HG03457 (cell line): ENCODE results near the gene SLN.

Experiments used
- ATAC-seq: cut with Tn5 transposase; IDR thresholded peaks from one replicate; pipeline ENCODE4 v1.9.1; 2021; ENCODE audit warnings: moderate number of reproducible peaks; ENCODE audit not compliant: unreplicated experiment

The SLN gene

DNA sequence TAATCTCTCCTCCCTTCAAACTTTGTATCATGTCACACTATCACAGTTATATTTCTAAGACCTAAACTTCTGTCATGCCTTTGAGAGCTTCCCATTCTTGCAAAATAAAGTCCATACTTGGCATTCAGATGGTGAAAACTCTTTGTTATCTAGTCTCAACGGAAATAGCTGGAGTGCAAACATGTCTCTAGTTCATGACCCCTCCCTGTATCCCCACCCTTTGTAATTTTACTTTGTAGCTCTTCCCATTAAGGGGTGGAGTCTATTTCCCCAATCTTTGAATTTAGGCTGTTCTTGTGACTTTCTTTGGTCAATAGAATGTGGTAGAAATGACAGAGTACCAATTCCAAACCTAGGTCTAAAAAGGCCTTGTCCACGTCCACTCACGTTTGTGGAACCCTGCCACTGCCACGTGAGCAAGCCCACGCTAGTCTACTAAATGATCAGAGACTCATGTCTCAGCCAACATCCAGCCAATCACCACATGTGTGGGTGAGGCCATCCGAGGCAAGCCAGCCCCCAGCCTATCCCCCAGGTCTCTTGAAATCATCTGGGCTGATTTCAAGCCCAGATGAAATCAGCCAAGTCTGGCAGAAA is 23.4 kb downstream of the SLN start:
- ATAC-seq = no peak

DNA sequence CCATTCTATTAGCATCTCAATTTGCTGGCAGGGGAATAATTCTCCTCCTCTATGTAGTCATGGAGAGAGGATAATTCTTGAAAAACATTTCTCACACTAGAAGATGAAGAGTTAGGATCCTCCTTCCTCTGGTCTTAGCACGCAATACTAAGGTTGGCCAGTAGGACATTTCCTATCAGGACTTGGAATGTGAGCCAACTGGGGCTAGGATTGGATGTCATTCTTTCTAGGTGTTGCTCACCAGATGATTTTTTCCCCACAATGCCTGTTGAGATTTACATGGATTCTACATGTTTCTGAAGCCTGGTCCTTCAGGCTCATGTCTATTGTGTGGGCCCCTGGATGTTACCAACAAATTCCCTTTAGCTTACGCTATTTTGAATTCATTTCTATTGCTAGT is 28.0 kb downstream of the SLN start:
- ATAC-seq = no peak

DNA sequence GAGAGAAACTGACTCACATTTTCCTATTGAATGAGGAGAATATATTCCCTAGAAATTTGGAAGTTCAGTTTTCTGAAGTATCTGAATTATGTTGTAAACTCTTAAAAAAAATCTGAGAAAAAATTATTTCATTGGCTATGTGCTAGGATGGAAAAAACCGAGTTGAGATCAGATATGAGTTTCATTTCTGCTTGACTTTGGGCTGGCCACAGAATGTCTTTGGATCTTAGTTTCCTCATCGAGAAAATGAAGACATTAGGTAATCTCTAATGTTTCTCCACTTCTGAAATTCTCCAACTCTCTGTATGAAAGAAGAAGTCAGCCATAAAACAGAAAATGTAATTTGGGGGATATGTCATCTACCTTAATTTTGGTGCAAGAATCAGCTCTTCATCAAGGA is 28.8 kb downstream of the SLN start:
- ATAC-seq = no peak

DNA sequence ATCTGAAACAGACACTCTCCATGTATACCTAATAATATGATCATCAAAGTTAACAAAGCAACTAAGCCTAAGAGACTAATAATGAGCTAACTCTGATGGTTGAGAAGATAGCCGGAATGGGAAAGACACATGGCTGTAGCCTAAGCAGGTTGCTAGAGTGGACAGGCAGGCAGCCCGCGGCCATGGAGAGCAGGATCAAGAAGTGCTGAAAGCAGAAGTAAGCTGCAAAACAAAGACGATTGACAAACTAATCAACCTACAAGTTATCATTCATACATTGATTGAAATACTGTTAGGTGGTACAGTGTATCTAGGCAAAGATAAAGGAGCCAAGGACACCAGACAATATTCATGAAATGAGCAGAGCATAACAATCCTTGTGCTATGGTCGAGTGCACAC is 29.3 kb downstream of the SLN start:
- no peak for ATAC-seq

DNA sequence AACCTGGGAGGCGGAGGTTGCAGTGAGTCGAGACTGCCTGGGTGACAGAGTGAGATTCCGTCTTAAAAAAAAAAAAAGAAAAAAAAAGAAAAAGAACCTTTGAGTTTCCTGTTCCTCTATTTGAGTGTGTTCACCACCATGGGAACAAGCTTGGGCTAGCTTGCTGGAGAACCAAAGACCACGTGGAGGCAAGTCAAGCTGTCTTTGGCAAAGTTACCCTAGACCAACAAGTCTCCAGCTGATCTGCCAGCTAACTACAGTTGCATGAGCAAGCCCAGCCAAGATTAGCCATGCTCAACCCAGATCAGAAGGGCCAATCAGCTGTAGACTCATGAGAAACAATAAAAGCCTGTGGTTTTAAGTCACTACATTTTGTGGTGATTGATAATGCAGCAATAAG is 29.7 kb downstream of the SLN start:
- ATAC-seq = no peak

DNA sequence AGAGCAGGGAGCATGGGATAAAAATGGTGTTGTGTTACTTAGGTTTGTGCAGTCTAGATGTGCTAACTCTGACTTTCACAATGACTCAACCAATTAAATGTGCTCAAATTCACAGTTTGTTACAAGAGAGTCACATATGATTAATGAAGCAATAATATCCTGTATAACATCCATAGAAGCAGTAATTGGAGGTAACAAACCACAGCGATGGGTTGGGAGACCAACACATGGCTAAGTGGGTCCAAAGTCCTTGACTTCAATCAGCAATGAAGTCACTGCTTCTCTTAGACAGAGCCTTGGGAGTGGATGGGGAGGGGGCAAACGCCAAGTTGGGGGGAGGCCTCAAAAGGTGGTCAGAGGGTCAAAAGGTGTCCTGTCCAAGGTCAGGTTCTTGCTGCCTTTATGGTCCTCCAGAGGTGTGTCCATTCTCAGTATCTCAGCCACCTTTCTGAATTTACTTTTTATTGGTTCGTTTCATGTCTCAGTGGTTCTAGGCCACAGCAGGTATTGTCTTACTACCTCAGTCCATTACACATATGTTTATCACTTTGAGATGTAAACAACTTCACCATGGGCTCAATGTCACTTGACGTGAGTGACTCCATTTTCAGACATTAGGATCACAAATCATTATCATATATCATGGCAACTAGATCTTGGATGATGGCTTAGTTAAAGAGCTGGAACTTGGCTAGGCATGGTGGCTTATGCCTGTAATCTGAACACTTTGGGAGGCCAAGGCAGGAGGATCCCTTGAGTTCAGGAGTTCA is 32.4 kb downstream of the SLN start:
- no peak for ATAC-seq

DNA sequence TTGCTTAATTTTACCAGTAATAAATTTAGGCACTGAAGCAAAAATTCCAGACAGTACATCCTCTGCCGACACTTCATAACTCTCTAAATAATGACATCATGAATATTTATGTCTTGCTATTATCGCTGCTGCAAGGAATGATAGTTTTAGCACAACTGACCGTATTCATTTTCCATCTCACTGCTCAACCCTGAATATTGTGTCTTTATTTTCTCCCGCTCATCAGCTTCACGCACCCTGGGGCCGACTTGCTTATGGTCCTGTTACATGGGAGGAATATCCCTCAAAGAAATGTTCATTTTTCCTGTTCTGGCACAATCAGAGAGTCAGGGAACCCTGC is 33.3 kb downstream of the SLN start:
- no peak for ATAC-seq

DNA sequence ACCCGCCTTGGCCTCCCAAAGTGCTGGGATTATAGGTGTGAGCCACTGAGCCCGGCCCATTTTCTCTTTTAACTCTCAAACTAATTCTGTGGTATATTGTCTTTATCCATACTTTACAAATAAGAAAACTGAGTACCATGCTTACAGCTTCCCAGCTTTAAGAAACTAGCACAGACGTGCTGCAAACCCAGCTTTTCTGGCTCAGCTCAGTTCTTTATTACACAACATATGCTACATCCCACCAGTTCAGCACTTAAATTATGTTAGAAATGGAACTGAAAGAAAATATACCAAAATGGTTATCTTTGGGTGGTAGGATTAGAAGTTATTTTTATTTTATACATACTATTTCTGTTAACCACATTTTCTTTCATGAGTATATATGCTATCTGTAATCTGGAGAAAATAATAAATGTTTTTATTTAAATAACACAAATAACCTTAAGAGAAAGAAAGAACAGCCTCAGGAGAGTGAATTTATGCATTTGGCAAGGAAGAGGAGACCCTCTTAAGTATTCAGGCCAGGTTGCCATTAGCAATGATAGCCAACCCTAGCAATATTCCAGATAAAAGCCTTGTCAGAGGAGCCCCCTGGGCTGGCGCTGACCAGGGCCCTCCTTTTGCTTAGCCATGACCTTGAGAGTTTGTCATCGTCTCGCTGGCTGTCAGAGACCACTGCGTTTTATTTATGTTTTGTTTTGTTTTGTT is 33.8 kb downstream of the SLN start:
- no peak for ATAC-seq

DNA sequence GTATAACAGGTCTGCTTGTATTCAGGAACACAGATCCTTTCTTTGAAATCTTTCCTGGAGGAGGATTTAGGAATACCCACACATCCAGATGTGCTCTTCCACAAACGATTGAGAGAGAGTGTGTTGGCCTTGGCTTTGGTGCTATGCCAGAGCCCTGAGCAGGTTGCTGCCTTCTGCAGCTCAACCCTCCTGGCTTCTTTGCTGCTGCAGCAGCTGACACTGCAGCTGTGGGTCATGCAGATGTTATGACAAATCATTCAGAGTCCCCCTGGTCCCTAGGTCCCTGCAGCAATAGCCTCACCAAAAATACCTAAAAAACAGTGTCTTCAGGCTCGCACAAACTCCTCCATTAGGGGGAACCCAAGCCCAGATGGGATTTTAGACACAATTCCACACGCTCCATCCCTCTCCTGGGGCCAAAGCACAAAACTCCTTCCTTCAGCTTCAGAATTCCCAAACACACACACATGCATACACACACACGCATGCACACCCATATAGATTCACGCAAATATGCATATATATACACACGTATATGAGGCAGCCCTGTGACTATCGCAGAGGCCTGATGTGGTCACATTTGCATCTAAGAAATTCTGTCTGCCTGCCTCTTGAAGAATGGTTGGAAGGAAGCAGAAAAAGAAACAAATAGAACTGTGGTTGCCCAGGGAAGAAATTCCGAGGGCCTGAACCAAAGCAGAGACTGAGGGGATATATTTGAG is 35.4 kb downstream of the SLN start:
- no peak for ATAC-seq

DNA sequence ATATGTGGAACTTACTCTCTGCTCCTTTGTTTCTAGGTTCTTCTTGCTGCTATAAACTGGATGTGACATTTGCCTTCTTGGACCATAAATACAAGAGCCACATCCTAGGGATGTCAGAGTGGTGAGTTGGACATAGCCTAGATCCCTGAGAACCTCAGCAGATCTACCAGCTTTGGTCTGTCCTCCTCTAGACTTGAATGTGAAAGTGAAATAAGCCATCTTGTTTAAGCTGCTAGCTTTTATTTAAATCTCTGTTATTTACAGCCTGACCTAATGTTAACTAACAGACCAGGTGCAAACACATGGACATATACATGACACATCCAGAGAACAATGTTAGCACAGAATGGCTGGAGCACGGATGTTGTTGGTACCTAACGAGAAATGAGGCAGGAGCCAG is 36.0 kb downstream of the SLN start:
- no peak for ATAC-seq

DNA sequence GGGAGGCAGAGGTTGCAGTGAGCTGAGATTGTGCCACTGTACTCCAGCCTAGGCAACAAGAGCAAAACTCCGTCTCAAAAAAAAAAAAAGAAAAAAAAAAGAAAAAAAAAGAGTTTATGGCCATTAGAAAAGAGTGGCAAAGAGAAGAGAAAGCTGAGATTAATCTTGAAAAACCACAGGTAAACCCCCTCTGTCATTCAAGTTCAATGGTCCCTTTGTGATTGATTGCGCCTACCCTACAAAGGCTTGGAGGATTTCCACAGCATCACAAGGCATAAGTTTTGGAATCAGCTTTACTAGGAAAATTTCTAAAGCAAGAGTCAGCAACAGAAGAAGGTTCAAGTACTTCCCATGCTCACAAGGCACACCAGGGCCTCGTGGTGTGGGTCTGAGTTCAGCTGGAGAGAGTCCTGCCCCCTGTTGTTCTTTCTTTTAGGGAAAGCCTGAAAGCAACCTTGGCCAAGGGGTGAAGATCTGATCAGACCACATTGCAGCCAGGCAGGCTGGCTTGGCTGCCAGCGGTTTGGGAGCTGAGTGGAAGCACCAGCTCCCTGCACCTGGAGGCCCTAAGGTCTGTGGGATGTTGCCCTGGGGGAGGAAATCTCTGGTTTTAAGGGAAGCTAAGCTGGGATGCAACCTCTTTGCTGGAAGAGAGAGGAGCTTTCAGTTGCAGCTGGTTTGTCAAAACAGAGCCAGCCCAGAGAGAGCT is 41.8 kb downstream of the SLN start:
- ATAC-seq = no peak

DNA sequence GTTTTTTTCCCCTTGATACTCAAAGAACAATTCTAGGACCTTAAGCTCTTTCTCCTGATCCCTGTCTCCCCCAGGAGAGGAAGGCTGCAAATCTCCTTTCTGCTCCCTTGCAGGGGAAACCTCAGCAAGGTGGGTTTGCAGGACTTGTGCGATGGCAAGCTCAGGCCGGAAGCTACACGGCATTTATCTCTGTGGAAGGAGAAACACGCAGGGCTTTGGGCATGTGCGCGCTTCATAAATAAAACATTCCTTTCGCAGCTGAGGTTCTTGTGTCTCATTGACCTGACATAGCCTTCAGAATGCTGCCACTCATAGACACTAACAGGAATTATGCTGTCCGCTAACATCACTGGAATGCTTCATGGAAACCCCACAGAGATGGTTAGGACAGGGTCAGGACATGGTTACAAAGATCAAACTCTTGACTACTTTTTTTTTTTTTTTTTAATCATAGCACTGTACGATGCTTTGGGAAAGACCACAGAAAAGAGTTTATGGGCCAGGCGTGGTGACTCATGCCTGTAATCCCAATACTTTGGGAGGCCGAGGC is 42.6 kb downstream of the SLN start:
- ATAC-seq = no peak

DNA sequence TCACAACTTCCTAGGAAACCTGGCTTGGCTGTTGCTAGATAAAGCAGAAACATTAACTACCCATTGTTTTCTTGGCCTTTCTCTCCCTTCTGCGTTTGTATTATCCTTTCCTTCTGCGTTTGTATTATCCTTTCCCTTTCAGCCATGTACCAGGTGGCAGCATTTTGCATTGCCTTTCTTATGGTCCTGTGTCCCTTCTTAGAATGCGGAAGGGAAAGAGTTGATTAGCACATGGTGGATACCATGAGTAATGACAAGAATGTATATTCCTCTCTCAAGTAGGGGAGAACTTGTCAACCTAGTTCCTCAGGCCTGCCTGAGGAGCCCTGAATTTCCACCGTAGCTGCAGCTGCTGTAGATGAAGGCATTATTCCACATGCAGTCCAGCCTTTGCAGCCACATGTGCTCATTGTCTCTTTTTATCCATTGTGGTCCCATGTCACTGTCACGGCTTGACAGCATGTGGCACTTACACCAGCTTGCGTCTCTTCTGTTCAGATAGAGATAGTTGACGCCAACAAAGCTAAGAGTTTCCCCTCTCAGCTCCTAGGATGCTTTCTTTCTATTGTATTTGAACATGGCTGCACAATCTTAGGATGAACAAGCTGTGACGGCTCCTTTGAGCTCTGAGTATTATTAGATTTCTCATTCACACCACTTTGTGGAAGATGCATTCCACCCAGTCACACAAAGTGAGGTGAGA is 44.8 kb downstream of the SLN start:
- ATAC-seq = no peak

DNA sequence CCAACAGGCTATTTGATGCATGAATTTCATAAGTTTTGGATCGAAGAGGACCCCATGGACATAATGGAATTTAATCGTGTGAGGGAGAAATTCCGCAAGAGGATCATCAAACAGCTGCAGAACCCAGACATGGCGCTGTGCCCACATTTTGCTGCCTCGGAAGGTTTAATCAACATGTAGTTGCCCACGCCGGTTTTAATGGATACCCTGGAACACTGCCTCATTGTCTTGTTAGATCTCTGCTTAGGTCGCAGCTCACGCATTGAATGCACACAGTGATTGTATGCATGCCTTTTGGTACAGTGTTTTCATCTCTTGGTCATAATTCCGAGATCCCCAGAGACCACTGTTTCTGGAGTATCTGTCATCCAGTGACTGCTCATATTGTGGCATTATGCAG is 46.8 kb downstream of the SLN start:
- ATAC-seq = no peak

DNA sequence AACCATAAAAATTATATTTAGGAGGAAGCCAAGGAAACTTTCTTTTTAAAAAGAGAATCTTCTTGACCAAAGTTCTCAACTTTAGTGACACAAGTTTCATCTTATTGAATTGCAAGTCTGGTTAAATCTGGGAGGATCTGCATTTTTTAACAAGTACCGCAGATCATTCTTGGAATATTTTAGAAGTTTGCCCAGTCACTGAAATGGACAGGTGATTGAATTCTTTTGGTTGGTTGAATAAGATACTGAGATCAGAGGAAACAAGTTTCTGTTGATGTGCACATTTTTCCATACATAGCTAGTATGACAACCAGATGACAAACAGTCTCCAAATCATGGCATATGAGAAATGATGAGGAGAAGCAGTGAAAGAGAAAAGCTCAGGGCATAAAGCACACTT is 50.2 kb downstream of the SLN start:
- ATAC-seq = no peak

DNA sequence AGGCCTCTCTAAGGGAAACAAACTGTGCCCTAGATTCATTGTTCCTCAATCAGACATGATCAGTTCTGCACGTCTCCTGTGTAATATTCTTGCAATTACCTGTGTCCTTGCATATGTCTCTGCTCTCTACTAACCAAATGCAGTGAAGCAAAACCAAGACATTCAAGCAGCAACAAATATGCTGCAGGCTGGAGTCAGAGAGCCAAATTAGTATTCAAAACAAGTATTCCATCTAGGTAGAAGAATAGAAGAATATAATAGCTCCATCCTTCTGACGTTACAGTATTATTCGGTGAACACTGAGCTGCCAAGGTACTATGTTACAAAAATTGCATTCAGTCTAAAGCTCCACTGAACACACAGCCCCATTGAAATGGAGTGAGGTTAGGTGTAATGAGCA is 51.8 kb downstream of the SLN start:
- no peak for ATAC-seq

DNA sequence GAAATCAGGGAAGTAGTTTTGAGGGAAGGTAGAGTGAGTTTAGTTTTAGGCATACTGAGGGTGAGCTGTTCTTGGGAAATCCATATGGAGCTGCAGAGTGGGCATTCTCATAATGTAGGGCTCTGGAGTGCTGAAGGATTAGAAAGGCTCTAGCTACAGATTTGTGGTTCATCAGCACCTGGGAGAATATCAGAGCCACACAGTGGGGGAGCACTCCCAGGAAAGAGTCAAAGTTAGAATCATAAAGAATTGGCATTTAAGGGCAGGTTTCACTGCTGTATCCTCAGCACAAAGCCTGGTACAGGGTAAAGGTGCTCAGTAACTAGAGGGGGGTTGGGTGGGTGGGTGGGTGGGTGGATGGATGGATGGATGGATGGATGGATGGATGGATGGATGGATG is 52.5 kb downstream of the SLN start:
- no peak for ATAC-seq
